NCI-H1092 treated with DMSO at 0.1 percent for 48 hours (cell line): ENCODE measurements around the gene HHLA2.

ENCODE experiments used
- DNase-seq: peaks from one replicate; lab custom pipeline; 2025; lab: John Stamatoyannopoulos, UW

Gene HHLA2

GRCh38 chr3:108300103-108300849, 3.9 kb downstream of the HHLA2 start:
- no peak for DNase-seq

- no peak for DNase-seq
These were observed 5.5 kb downstream of the HHLA2 start for GRCh38 chr3:108301695-108302404.

GRCh38 chr3:108302570-108302969, 6.2 kb downstream of the HHLA2 start:
- no peak for DNase-seq

DNA sequence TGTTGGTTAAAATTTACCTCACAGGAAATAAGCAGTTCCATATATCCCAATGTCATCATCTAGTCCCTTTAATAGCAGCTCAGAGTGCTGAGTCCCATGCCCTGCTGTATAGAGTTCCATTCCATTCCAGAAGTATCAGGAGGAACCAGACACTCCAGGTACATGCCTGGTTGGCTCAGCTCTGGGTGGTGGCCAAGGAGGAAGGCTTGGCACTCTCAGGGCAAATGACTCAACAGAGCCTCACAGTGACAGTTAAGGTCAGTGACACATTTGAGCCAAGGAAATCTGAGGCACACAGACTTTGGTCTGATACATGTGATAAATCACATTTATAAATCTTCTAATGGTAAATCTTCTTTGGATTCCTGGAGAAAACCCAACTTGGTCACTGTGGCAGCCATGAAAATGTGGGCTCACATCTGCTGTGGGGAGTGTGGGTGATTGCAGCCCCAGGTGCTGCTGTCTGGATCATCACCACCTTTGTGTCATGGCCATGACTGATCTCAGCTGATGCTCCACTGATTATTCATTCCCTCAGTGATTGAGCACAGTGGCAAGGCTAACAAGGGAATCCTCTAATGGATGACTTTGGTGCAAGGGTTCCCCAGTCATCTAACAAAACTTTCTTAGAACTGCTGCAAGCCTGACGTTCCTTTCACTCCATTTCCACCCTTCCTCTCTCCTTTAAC, 9.3 kb downstream of the HHLA2 start:
- DNase-seq, result no peak

- no peak for DNase-seq
These were observed 15.4 kb downstream of the HHLA2 start for GRCh38 chr3:108311797-108312196.

GRCh38 chr3:108312656-108313055, 16.3 kb downstream of the HHLA2 start:
- DNase-seq, result no peak

DNA sequence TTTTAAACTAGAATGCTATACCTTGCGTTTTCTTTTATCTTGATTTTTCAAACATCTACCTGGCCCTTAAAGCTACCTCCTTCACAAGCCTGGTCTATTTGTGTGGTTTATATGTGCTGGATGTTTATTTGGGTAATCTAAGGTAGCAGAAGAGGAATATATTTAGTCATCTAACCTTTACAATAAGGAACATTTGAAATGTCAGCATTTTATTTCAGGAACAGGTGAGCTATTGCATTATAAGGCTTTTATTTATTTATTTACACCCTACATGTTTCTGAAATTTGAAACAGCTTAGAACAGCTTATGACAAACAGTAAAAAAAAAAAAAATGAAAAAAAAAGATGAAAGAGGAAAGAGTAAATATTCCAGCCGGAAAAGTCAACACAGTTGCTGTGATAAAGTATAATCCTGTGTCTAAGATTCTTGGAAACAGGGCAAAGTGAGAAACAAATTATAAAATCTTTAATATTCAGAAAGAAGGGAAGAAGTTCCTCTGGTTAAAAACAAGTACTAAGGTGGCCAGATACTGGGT, 19.5 kb downstream of the HHLA2 start:
- DNase-seq, result no peak

DNA sequence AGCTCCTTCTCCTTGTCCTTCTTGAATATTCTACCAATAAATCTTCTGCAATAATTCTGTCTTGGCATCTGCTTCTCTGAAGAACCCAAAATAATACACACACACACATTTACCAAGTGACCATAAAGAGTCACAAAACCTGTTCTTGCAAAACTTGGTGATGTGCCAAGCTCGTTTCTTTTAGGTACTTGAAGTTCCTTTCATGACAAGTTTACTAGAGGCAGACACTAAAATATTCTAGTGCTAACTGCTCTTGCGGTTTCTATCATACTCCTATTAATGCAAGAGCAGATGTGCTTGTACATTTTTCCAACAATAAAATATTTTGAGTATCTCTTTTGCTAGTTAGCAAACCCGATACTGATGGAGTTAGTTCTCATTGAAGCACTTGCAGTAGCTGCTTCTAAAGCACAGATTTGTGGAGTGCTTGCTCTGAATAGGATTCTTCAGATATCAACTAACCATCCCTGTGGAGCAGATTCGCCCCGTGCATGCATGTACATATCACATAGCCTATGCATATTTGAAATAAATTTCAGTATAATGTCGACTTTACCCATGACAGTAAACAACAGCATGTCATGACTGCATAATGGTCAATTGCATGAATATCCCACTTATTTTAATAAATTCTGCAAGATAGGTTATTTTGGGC, 23.2 kb downstream of the HHLA2 start:
- no peak for DNase-seq

DNA sequence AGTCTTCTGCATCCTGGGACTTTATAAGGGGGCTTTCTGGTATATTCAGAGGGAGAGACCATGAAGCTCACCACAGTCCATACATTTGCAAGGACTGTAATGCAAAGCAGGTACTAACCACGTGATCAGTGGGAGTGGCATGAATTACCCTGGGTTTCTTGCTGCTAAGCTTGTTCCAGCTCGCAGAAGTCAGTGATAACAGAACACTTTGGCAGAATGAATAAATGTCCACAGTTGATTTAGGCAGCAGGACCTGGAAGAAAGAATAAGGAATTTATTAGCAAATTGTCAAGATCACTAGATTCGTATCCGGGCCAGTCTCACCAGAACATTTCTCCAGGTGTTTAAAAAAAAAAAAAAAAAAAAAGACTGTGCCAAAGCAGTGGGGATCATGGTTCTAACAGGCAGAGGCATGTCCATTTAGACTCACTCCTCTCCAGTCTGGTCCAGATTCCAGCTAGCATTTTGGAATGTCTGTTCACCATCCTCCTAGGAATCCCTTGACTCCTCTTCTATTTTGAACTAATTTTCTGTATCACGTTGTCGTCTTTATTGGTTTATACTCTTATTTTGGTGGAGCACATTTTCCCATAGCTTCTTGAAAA, 24.5 kb downstream of the HHLA2 start:
- no peak for DNase-seq

- no peak for DNase-seq
These were observed 26.0 kb downstream of the HHLA2 start for GRCh38 chr3:108322352-108322751.

GRCh38 chr3:108324177-108324576, 27.8 kb downstream of the HHLA2 start:
- DNase-seq, result no peak

- no peak for DNase-seq
These were observed 30.8 kb downstream of the HHLA2 start for GRCh38 chr3:108327168-108327567.

GRCh38 chr3:108328821-108329486, 32.6 kb downstream of the HHLA2 start:
- DNase-seq, result no peak

DNA sequence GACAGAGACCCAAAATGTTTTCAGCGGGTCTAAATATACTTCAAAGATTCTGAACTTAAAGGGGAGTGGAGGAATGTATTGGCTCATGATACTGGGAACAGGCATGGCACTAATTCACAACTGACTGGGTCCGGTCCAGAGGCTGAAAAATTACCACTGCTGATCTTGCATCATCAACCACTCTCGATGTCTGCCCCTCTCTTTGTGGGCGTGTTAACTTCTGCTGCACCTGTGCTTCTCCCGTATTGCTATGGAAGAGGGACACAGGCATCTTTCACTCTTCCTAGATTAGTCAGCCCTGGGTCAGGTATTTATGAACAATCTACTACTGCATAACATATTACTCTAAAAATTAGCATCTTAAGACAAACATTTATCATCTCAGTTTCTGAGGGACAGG, 33.2 kb downstream of the HHLA2 start:
- DNase-seq, result no peak

- no peak for DNase-seq
These were observed 33.6 kb downstream of the HHLA2 start for GRCh38 chr3:108329947-108330346.

DNA sequence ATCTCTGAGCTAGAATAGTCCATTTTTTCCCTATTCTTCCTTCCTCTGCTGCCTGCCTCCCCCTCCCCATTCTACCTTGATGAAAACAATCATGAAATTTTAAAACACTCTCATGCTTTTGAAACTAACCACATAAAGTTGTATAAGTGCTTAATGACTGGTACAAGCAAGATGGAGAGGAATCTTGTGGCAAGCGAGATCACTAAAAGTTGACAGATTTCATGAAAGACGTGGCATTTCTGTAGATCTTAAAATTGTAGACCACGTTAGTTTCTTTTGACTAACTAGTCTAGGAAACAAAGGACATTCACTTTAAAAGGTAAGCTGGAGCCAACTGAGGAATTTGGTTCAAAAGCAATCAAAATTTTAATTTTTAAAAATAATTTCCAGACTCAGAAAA, 35.4 kb downstream of the HHLA2 start:
- DNase-seq, result no peak

GRCh38 chr3:108333961-108334360, 37.6 kb downstream of the HHLA2 start:
- no peak for DNase-seq

DNA sequence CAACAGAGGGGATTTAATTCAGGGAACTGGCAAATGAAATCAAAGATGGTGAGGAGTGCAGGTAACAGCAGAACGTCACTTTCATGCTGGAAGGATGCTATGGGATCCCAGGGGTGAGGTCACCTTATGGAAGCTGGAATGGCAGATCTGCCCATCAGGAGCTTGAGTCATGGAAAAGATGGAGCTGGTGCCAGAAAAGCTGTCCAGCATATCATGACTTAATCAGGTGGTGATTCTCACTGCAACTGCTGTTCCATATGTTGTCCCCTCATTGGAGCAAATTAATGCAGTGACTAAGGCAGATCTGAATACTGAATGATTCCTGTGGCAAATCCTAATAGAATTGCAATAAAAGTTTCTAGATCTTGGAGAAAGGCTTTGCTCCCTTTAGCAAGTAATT, 38.4 kb downstream of the HHLA2 start:
- DNase-seq, result no peak

DNA sequence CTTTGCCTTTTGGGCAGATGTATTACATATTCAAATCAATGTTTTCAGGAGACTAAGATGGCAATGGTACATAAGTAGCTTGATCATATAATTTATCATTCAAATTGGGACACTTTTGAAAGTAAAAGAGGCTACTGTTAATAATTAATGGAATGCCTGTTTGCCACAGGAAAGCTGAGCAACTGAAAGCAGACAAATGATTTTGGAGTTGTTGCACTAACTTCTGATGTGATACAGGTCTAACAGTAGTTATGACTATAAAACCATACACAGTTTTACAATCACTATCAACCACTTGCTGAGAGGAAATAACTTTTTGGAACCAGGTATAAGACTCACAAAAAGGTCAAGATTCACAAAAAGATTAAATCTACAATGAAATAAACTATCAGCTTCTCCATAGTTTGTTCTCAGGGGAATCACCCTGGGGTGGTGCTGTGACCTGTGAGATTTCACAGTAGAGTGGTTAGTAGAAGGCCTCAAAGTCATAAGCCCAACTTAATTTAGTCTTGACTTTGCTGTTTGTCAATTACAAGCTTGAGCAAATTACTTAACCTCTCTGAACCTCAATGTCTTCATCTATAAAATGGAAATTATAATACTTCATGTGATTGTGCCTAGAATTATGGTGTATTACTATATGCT, 42.7 kb downstream of the HHLA2 start:
- no peak for DNase-seq

DNA sequence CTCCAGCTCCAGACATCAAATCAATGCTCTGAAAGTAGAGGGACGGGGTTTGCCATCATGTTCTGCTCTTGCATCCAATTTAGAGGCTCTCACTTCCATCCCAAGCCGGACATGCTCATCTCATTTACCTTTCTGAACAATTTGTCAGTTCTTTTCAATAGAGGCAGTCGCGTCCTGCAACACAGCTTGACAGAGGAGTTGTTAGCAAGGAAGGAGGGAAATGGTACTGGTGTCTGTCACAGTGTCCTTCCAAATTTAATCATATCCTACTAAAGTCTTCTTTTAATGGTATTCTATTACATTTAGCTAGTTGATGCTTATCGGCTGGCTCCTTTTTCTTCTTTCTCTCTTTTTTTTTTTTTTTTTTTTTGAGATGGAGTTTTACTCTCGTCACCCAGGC, 45.6 kb downstream of the HHLA2 start:
- DNase-seq, result no peak
